HUDEP-2 (cell line): ENCODE data around the gene RBBP6.
"Not testable (repeated sequence)": the region's sequence is repeated elsewhere in the genome, so short reads cannot be mapped to it uniquely, and the experiment has no call there.

Experiments
- DNase-seq, 76 experiments: peaks; one replicate each; lab custom pipeline; 2025; ENCODE audit not compliant: unreplicated experiment in 76 of 76; lab: John Stamatoyannopoulos, UW

The RBBP6 gene

GRCh38 chr16:24553983-24554382 is 14.6 kb downstream of the RBBP6 start:
- no peak for DNase-seq

GRCh38 chr16:24555346-24555872 is 16.0 kb downstream of the RBBP6 start:
- no peak for DNase-seq

GRCh38 chr16:24562811-24563210 is 23.4 kb downstream of the RBBP6 start:
- DNase-seq = no peak

GRCh38 chr16:24568392-24568791 is 29.0 kb downstream of the RBBP6 start:
- DNase-seq = no peak

GRCh38 chr16:24571096-24571495 is 31.7 kb downstream of the RBBP6 start:
- DNase-seq = no peak

- no peak for DNase-seq
These were observed 32.7 kb downstream of the RBBP6 start for GRCh38 chr16:24572069-24572468.

GRCh38 chr16:24573141-24573540 is 33.8 kb downstream of the RBBP6 start:
- DNase-seq = no peak

GRCh38 chr16:24574515-24575485 is 35.4 kb downstream of the RBBP6 start:
- DNase-seq = not testable (repeated sequence)

- DNase-seq = not testable (repeated sequence)
These were observed 36.4 kb downstream of the RBBP6 start for GRCh38 chr16:24575791-24576190.

GRCh38 chr16:24577167-24577566 is 37.8 kb downstream of the RBBP6 start:
- no peak for DNase-seq

GRCh38 chr16:24580665-24581064 is 41.3 kb downstream of the RBBP6 start:
- DNase-seq = peak in 1 of 76 experiments; percentile 2

- no peak for DNase-seq
These were observed 44.1 kb downstream of the RBBP6 start for GRCh38 chr16:24583494-24583893.

- no peak for DNase-seq
These were observed 50.6 kb downstream of the RBBP6 start for GRCh38 chr16:24589997-24590396.

- DNase-seq = no peak
These were observed 59.5 kb downstream of the RBBP6 start for GRCh38 chr16:24598777-24599437.

GRCh38 chr16:24609417-24609739 is 70.0 kb downstream of the RBBP6 start:
- no peak for DNase-seq

- peak in 1 of 76 experiments; percentile 6 for DNase-seq
These were observed 70.5 kb downstream of the RBBP6 start for GRCh38 chr16:24609740-24610415.

GRCh38 chr16:24610416-24610755 is 71.0 kb downstream of the RBBP6 start:
- no peak for DNase-seq

GRCh38 chr16:24611310-24611709 is 71.9 kb downstream of the RBBP6 start:
- DNase-seq = no peak

GRCh38 chr16:24612656-24613055 is 73.3 kb downstream of the RBBP6 start:
- no peak for DNase-seq

GRCh38 chr16:24613267-24613666 is 73.9 kb downstream of the RBBP6 start:
- not testable (repeated sequence) for DNase-seq

GRCh38 chr16:24617502-24617901 is 78.1 kb downstream of the RBBP6 start:
- no peak for DNase-seq
